OCI-LY1 (cell line): Measurements from ENCODE around the gene STUM.

Experiments used
- H2AFZ ChIP-seq: fragments of 200-600 bp; sonication (generic), shearing (Covaris generic); 2 replicates; pipeline ENCODE4 v1.6.0; 2014; ENCODE audit warnings: antibody characterized with exemption, mild to moderate bottlenecking, low read length
- H3F3A ChIP-seq: fragments of 200-600 bp; sonication (generic), shearing (Covaris generic); 2 replicates; pipeline ENCODE4 v1.6.0; 2014; ENCODE audit warnings: mild to moderate bottlenecking, antibody characterized with exemption, low read length, moderate library complexity; ENCODE audit not compliant: insufficient read depth
- H3K27ac ChIP-seq: fragments of 200-600 bp; sonication (generic); 2 replicates; pipeline ENCODE4 v1.5.1; 2014; ENCODE audit warnings: low read length, mixed run types, mild to moderate bottlenecking, low read depth; ENCODE audit not compliant: poor library complexity, severe bottlenecking
- H3K27me3 ChIP-seq: fragments of 200-600 bp; sonication (generic); 2 replicates; pipeline ENCODE4 v1.6.0; 2014; ENCODE audit warnings: antibody characterized with exemption, mild to moderate bottlenecking, low read length, moderate library complexity; ENCODE audit not compliant: insufficient read depth
- H3K36me3 ChIP-seq: fragments of 200-600 bp; sonication (generic); 2 replicates; pipeline ENCODE4 v1.6.1; 2014; ENCODE audit warnings: mild to moderate bottlenecking, antibody characterized with exemption, low read length, moderate library complexity, mixed read lengths; ENCODE audit not compliant: insufficient read depth
- H3K4me1 ChIP-seq: fragments of 200-600 bp; sonication (generic); 2 replicates; pipeline ENCODE4 v1.5.1; 2014; ENCODE audit warnings: mild to moderate bottlenecking, low read length, moderate library complexity; ENCODE audit not compliant: insufficient read depth, severe bottlenecking
- H3K4me2 ChIP-seq: fragments of 200-600 bp; sonication (generic), shearing (Covaris generic); 2 replicates; pipeline ENCODE4 v1.6.1; 2014; ENCODE audit warnings: low read length
- H3K4me3 ChIP-seq: fragments of 200-600 bp; sonication (generic); 2 replicates; pipeline ENCODE4 v1.5.1; 2014; ENCODE audit warnings: low read length, low read depth, mild to moderate bottlenecking, mixed read lengths; ENCODE audit not compliant: poor library complexity, severe bottlenecking
- H3K79me2 ChIP-seq: fragments of 200-600 bp; shearing (Covaris generic); 2 replicates; pipeline ENCODE4 v1.6.1; 2016; ENCODE audit warnings: mixed run types, low read length, mixed read lengths; ENCODE audit not compliant: insufficient read depth
- H3K9ac ChIP-seq: fragments of 200-600 bp; sonication (generic), shearing (Covaris generic); 2 replicates; pipeline ENCODE4 v1.6.1; 2014; ENCODE audit warnings: mild to moderate bottlenecking, low read length, mixed read lengths
- H3K9me2 ChIP-seq: fragments of 200-600 bp; sonication (generic), shearing (Covaris generic); 2 replicates; pipeline ENCODE4 v1.6.1; 2014; ENCODE audit warnings: low read depth, mild to moderate bottlenecking, low read length, mixed read lengths
- H3K9me3 ChIP-seq: fragments of 200-600 bp; shearing (Covaris generic); 2 replicates; pipeline ENCODE4 v1.6.1; 2014; ENCODE audit warnings: low read length, mixed read lengths
- H4K20me1 ChIP-seq: fragments of 200-600 bp; sonication (generic), shearing (Covaris generic); 2 replicates; pipeline ENCODE4 v1.6.0; 2016; ENCODE audit warnings: mild to moderate bottlenecking, low read length; ENCODE audit not compliant: insufficient read depth
- CTCF ChIP-seq: fragments of 200-600 bp; sonication (generic), shearing (Covaris generic); IDR thresholded peaks from 2 replicates; pipeline ENCODE4 v1.5.1; 2017; ENCODE audit warnings: mild to moderate bottlenecking, antibody characterized with exemption, low read length, moderate library complexity, mixed read lengths
- EZH2 ChIP-seq: fragments of 200-600 bp; sonication (generic), shearing (Covaris generic); IDR thresholded peaks from 2 replicates; pipeline ENCODE4 v1.8.0; 2017; ENCODE audit warnings: borderline replicate concordance, mixed run types, mild to moderate bottlenecking, antibody characterized with exemption, low read length, moderate library complexity, mixed read lengths

STUM gene

GRCh38 chr1:226530591-226530990 is 18.0 kb upstream of the STUM start:
- H3K9ac ChIP-seq, result no peak overlapping the region
- peaks cover 8% of the 10 kb centered on the region for H3K4me1 ChIP-seq
- no peaks in the 10 kb centered on the region for H3K9me2 ChIP-seq
- no peak overlapping the region for H3K27ac ChIP-seq
- TF ChIP-seq EZH2 (no peak), CTCF (no peak)
- no peak overlapping the region for H3K4me3 ChIP-seq
- no peak overlapping the region for H2AFZ ChIP-seq
- no peaks in the 10 kb centered on the region for H3K79me2 ChIP-seq
- H3K9me3 ChIP-seq, result no peaks in the 10 kb centered on the region
- H3K27me3 ChIP-seq, result 0 out of 2 replicates have a peak, but pooled peaks cover 4% of the 10 kb centered on the region
- H4K20me1 ChIP-seq, result no peaks in the 10 kb centered on the region
- no peaks in the 10 kb centered on the region for H3K36me3 ChIP-seq
- no peak overlapping the region for H3K4me2 ChIP-seq
- H3F3A ChIP-seq, result no peaks in the 10 kb centered on the region

- H3F3A ChIP-seq, result no peaks in the 10 kb centered on the region
- no peak overlapping the region for H3K9ac ChIP-seq
- no peaks in the 10 kb centered on the region for H3K9me2 ChIP-seq
- H3K9me3 ChIP-seq, result no peaks in the 10 kb centered on the region
- TF ChIP-seq CTCF (no peak), EZH2 (no peak)
- no peaks in the 10 kb centered on the region for H3K36me3 ChIP-seq
- H4K20me1 ChIP-seq, result no peaks in the 10 kb centered on the region
- peaks cover 7% of the 10 kb centered on the region for H3K4me1 ChIP-seq
- no peak overlapping the region for H2AFZ ChIP-seq
- no peak overlapping the region for H3K4me2 ChIP-seq
- no peaks in the 10 kb centered on the region for H3K79me2 ChIP-seq
- peaks cover 9% of the 10 kb centered on the region; the same call in 1 of the 2 replicates for H3K27me3 ChIP-seq
- H3K4me3 ChIP-seq, result no peak overlapping the region
- no peak overlapping the region for H3K27ac ChIP-seq
These were observed 17.0 kb upstream of the STUM start for GRCh38 chr1:226531360-226532093.

GRCh38 chr1:226532553-226532952 is 16.0 kb upstream of the STUM start:
- Histone ChIP-seq H3K4me2 (no peak overlapping the region), H2AFZ (no peak overlapping the region), H3K4me1 (no peaks in the 10 kb centered on the region), H3K27ac (no peak overlapping the region), H3K4me3 (no peak overlapping the region), H3K9me2 (no peaks in the 10 kb centered on the region), H3F3A (no peaks in the 10 kb centered on the region), H3K36me3 (no peaks in the 10 kb centered on the region), H3K9ac (no peak overlapping the region), H3K9me3 (no peaks in the 10 kb centered on the region), H4K20me1 (no peaks in the 10 kb centered on the region), H3K27me3 (peaks cover 12% of the 10 kb centered on the region; the same call in 1 of the 2 replicates), H3K79me2 (no peaks in the 10 kb centered on the region)
- TF ChIP-seq CTCF, result no peak
- no peak for TF ChIP-seq EZH2
